ENCODE data around the gene PGBD2.
"Not testable (repeated sequence)": the region's sequence is repeated elsewhere in the genome, so short reads cannot be mapped to it uniquely, and the experiment has no call there.

Gene PGBD2

DNA sequence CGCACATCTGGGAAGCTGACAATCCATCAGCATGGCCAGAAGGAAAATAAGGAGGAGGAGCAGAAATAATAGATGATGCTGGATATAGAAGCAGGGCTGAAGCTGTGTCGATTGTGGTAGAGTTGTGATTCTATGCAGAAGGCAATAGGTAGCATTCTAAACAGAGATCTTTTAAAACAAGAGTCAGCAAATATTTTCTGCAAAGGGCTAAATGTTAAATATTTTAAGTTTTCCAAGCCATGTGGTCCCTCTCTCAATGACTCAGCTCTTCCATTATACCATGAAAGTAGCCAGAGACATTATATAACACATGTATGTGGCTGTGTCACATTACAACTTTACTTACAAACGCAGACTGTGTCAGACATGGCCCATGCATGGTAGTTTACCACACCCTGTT lies 21.2 kb downstream of the PGBD2 start:
- not testable (repeated sequence) for DNase-seq

GRCh38 chr1:248928122-248928521 lies 22.1 kb downstream of the PGBD2 start:
- not testable (repeated sequence) for DNase-seq

DNA sequence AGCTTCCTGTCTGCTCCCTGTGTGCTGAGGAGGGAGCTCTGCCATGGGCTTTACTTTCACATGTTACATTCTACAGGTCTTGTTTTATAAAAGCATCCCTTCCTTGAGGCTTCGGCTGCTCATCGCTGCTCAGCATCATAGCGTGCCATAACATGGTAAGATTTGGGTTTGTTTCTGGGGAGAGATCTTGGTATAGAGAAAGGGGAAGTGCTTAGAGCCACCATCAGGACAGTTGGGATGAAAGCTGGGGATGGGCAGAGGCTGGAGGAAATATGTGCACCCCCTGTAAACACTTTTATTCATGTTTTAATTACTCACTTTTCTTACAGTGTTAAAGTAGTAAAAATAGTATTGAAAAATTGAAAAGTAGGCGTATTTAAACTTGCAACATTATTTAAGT lies 24.0 kb downstream of the PGBD2 start:
- not testable (repeated sequence) for DNase-seq

- DNase-seq, result not testable (repeated sequence)
These were observed 32.3 kb downstream of the PGBD2 start for GRCh38 chr1:248938173-248938809.

DNA sequence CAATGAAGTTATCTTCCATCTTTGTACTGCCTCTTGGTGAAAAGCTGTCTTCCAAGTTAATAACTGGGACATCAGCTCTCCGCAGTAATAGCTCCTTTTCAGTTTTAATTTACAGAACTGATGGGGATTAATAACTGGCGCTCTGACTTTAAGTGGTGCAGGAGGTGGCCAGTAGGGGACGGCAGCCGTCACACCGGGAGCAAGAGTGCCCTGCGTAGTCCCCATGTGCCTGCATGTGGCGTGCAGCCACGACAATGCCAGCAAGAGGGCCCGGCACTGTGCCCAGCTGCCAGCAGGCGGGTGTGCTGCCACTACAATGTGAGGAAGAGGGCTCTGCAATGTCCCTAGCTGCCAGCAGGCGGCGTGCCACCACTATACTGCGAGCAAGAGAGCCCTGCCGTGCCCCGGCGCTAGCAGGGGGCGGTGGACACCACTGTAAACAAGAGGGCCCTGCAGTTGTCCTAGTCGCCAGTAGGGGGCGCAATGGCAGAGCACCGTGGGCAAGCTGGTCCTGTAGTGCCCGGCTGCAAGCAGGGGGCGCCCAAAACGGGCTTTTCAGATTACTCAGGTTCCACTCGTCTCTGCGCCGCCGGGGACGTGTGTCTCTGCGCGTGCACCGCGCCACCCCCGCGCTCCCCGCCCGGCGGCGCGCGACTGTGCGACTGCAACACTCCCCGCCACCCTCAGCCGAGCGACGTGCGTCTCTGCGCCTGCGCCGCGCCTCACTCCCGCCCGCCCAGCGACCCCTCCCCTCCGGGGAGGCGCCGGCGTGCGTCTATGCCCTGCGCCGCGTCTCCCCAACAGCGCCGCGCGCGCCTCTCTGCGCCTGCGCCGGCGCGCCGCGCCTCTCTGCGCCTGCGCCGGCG lies 38.3 kb downstream of the PGBD2 start:
- peak; percentile 34 for DNase-seq

DNA sequence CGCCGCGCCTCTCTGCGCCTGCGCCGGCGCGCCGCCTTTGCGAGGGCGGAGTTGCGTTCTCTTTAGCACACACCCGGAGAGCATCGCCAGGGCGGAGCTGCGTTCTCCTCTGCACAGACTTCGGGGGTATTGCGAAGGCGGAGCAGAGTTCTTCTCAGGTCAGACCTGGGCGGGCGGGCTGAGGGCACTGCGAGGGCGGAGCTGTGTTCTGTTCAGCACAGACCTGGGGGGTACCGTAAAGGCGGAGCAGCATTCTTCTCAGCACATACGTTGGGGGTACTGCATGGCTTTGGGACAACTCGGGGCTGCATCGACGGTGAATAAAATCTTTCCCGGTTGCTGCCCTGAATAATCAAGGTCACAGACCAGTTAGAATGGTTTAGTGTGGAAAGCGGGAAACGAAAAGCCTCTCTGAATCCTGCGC lies 39.0 kb downstream of the PGBD2 start:
- peak; percentile 45 for DNase-seq

DNA sequence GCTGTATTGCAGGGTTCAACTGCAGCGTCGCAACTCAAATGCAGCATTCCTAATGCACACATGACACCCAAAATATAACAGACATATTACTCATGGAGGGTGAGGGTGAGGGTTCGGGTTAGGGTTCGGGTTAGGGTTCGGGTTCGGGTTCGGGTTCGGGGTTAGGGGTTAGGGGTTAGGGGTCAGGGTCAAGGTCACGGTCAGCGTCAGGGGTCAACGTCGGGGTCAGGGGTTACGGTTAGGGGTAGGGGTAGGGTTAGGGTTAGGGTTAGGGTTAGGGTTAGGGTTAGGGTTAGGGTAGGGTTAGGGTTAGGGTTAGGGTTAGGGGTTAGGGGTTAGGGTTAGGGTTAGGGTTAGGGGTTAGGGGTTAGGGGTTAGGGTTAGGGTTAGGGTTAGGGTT lies 39.4 kb downstream of the PGBD2 start:
- DNase-seq, result not testable (repeated sequence)

DNA sequence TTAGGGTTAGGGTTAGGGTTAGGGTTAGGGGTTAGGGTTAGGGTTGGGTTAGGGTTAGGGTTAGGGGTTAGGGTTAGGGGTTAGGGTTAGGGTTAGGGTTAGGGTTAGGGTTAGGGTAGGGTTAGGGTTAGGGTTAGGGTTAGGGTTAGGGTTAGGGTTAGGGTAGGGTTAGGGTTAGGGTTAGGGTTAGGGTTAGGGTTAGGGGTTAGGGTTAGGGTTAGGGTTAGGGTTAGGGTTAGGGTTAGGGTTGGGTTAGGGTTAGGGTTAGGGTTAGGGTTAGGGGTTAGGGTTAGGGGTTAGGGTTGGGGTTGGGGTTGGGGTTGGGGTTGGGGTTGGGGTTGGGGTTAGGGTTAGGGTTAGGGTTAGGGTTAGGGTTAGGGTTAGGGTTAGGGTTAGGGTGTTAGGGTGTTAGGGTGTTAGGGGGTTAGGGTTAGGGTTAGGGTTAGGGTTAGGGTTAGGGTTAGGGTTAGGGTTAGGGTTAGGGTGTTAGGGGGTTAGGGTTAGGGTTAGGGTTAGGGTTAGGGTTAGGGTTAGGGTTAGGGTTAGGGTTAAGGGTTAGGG lies 39.9 kb downstream of the PGBD2 start:
- DNase-seq, result peak; percentile 7

Data from CD4-positive, alpha-beta T cell treated with Interleukin-12 subunit alpha and Interleukin-12 subunit beta, for 1 hour (primary cell).